ENCODE results near the gene LRRTM4.
"Not testable (repeated sequence)": the region's sequence is repeated elsewhere in the genome, so short reads cannot be mapped to it uniquely, and the experiment has no call there.

Gene LRRTM4

GRCh38 chr2:76721226-76721625, 801.0 kb downstream of the LRRTM4 start:
- no peak for DNase-seq

- no peak for DNase-seq
Measured at GRCh38 chr2:76713312-76713711, 808.9 kb downstream of the LRRTM4 start.

DNA sequence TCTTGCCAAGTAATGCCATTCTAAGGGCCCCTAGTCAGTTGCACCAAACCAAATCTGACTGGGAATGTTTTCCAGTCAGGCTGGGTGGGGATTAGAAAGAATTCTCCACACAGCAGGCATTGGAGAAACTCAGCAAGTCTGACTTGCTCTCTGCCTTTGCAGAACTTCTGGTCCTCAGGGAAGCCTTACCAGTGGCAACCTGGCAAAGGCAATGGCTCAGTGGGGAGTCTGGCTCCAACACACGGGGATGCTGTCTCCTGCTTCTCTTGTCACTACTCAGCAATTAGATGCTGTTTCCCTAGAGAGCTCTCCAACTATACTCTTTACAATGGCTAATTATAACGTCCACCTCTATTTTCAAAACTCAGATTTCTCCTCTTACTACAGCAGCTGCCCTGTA, 810.7 kb downstream of the LRRTM4 start:
- no peak for DNase-seq

GRCh38 chr2:76700894-76701293, 821.3 kb downstream of the LRRTM4 start:
- DNase-seq = no peak

DNA sequence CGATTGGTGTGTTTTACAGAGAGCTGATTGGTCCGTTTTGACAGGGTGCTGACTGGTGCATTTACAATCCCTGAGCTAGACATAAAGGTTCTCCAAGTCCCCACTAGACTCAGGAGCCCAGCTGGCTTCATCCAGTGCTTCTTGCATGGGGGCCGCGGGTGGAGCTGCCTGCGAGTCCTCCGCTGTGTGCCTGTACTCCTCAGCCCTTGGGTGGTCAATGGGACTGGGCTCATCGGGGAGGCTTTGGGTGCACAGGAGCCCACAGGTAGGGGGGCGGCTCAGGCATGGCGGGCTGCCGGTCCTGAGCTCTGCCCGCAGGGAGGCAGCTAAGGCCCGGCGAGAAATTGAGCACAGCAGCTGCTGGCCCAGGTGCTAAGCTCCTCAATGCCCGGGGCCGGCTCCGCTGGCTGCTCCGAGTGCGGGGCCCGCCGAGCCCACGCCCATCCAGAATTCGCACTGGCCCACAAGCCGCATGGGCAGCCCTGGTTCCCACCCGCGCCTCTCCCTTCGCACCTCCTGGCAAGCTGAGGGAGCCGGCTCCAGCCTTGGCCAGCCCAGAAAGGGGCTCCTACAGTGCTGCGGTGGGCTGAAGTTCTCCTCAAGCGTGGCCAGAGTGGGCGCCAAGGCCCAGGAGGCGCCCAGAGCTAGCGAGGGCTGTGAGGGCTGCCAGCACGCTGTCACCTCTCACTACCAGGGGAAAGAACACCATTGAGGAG, 824.0 kb downstream of the LRRTM4 start:
- DNase-seq = not testable (repeated sequence)

All from fibroblast of upper back skin (primary cell).